ENCODE measurements around the gene DCTN3.
A peak's percentile ranks its signal among the peaks of the same experiment; 100 is the strongest.

The DCTN3 gene

DNA sequence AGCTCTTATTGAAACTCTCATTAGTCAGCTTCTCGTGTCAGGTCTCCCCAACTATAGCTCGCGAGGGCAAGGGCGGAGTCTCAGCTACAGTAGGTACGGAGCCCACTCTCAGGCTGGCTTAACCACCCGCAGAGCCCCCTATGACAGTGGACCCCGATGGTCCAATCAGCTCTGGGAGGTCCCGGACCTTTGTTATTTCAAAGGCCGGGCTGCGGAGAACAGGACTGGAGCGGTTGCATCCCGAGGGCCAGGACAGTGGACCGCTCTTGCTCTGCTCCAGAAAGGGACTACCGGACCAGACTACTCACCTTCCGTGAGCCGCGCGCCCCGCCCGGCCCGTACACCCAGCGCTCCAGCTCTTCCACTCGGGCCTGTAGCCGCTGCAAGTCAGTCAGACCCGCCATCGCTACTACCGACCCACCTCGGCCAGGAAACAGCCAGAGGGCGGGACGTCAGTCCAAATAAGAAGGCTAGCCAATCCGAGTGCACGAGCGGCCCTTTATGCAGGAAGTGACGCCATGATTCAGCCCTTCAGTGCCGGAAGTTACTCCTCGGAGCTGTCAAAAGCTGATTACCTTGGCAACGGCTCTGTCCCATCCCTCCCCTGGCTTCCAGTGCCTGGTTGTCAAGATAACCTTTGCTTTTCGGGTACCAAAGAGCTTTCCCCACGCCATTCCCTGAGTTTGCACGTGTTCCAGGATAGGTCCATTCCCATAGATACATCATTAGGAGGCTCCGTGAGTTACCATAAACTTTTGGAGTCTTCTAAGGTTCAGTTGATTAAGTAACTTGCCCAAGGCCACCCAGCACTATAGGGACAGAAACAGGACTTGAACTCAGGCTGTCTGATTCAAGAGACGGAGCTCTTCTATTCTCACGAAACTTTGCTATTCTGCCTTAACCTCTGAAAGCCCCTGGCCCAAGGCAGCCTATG lies at the start of gene DCTN3:
Gene DCTN3 (minus strand): TSS at position 435 of the 934 bp plus-strand sequence. CDS start 31 bp downstream, at position 404.
- peak; percentile 98 for DNase-seq (ENCODE audit: low spot score)

DNA sequence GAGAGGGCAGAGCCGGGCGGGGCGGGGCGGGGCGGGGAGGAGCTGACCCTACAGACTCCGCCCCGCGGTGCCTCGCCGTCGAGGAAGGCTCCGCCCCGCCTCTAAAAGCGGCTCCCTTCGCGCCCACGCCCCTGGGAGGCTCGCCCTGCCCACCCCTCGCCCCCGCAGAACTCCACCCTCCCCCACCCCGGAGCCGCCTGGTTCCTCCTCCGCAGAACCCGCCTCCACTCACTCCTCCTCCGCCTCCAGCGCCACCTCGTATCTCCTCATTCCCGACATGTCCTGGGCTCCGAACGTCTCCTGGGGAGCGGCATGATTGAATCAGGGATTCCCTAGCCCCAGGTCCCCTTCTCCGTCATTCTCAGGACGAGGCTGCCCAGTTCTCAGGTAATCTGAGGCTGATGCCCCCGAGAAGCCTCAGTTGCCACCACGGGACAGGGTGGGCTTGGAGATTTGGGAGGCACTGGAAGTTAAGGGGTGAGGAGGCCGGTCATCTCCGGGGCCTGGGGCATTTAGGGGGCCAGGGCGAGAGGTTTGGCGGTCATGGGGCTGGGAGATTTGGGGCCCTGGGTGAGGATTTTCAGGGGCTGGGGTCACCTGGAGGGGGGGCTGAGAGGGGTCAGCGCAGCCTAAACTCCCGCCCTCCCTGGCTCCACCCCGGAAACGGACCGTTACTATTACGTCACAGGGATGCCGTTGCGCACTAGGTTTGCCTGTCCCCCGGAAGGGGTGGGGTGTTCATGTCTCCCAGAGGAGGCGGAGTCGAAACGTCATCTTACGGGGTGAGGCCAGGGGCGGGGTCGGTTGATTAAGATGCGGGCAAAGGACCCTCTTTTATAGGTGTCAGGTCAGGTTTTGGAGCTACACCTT lies 45.3 kb upstream of the DCTN3 start:
- DNase-seq (ENCODE audit: low spot score) = peak; percentile 93

- DNase-seq (ENCODE audit: low spot score) = no peak
Observed at GRCh38 chr9:34665067-34665380, 44.7 kb upstream of the DCTN3 start.

DNA sequence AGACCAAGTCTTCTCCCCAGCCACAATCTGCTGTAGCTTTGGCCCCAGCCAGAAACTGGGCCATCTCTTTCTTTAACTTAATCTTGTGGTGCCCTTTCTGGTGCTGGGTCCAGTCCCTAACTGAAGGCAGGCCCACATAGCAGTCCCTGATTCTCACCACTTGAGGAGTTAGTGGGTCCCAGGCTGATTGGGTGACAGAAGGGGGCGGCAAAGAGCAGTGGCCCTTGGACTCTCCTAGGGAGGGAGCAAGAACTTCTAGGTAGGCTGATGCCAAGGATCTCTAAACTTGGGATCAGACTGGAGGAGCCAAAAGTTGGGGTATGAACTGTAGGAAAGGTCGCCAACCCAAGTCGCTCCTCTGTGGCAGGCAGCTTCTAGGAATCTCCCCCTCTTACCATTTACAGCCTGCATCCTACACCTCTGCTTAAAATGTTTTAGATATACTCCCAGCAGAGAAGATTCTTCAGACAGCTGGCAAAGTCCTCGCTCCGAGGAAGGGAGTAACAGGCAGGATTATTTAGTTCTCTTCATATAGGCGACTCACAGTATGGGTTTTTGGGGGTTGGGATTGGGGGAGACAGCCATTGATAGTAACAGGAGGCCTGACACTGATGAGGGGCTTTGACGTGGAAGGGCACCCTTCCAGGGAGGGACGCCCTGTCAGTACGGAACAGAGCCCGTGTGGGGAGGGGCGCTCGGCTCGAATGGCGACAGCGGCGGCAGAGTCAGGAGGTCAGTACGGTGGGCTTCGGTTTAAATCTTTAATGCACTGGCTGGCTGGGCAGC lies 44.2 kb upstream of the DCTN3 start:
- DNase-seq (ENCODE audit: low spot score) = peak; percentile 84

DNA sequence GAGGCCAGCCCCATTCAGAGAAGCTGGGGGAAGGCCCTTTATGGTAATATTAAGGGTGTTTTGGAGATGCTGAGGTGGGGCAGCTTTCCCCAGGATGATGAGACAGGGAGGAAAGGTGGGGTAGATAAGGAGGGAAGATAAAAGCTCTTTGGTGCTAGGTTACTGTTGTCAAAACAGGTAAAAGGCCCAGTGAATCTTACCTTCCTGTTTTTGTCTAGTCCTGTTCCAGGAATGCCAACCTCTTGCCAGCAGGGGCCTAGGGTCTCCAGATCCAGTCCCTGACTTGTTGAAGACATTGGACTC lies 43.0 kb upstream of the DCTN3 start:
- no peak for DNase-seq (ENCODE audit: low spot score)

DNA sequence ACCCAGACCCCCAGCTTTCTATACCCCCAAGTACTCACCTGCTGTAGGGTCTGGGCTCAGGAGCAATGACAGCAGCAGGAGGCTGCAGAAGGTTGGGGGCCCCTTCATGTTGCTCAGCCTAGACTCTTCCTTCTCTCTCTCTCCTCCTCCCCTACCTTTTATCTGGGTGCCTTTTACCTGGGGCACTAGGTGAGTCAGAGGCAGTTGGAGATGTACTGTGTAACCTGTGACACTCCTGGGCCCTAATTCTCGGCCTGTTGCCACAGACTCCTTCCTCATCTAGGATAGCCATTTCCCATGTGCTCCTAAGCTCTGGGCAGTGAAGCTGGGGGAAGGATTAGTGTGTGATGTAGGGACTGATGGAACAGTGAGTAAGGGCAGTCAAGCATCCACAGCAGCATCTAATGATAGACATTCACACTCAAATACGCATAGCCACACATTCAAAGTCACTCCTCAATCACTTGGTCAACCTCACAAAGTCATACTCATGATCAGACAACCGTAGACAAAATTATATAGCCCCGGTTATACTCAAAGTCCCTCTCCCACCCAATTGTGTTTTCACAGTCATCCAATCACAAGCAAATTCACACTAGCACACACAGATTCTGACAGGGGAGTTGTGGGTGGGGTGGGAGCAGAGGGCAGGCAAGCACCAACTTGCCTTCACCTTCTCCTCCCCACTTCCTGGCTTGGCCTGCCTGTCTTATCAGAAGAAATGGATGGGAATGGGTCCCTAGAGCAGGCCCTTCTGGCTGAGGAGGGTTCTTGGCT lies 42.4 kb upstream of the DCTN3 start, which contains the start of gene CCL27:
Gene CCL27 (minus strand): TSS at position 132 of the 777 bp plus-strand sequence. CDS start 24 bp downstream, at position 108.
- DNase-seq (ENCODE audit: low spot score) = no peak

- no peak for DNase-seq (ENCODE audit: low spot score)
Observed at GRCh38 chr9:34659592-34660253, 39.4 kb upstream of the DCTN3 start.

DNA sequence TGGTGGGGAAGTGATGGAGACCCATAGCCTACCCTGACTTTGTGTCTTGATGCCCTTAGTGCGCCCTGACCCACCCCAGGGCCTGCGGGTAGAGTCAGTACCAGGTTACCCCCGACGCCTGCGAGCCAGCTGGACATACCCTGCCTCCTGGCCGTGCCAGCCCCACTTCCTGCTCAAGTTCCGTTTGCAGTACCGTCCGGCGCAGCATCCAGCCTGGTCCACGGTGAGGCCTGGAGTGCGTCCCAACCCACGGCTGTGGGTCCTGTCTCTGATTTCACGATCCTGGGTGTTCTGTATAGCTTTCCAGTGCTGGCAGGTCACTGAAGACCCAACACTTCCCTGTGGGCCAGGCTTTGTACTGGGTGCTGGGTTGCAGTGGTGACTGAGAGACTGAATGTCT lies 38.2 kb upstream of the DCTN3 start:
- DNase-seq (ENCODE audit: low spot score) = no peak

GRCh38 chr9:34656992-34657391 lies 36.7 kb upstream of the DCTN3 start:
- DNase-seq (ENCODE audit: low spot score) = no peak

GRCh38 chr9:34655394-34655793 lies 35.1 kb upstream of the DCTN3 start:
- no peak for DNase-seq (ENCODE audit: low spot score)

- no peak for DNase-seq (ENCODE audit: low spot score)
Observed at GRCh38 chr9:34654323-34655051, 34.2 kb upstream of the DCTN3 start.

DNA sequence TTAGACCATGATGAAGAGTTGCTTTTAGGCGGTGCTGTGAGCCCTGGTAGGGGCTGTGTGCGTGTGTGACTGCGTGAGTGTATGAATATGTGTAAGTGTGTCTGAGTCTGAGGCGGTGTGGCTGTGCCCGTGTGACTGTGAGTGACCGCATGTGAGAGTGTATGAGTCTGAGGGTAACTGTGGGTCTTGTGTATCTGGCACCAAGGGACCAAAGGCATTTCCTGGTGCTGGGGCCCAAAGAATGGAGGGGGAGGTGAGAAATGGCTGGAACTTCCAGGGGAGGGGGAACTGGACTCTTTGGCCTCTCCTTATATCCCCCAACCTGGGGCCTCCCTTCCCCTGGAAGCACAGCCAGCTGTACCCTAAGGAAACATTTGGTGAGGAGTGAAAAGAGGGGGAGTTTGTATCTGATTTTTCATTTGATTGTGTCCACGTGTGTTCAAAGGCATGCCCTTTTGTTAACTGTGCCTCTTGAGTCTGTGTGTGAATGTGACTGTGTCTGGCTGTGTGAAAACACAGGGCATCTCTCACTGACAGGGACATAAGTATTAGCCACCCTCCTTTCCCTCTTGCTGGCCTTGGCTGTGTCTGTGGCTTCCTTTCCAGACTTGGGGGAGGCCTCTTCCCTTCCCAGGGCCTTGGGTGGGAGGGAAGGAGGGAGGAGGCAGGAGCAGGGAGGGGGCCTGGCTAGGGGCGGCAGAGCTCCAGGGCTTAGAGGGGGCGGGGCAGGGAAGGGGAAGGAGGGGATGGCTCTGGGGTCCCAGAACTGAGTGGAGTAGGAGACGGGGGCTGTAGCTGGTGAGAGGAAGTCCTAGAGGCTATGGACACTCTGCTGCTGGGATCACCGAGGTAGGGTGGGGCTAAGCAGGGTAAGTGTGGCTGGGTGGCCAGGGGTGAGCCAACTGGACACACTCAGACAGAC lies 33.1 kb upstream of the DCTN3 start:
- no peak for DNase-seq (ENCODE audit: low spot score)

GRCh38 chr9:34652602-34653000 lies 32.3 kb upstream of the DCTN3 start:
- no peak for DNase-seq (ENCODE audit: low spot score)

GRCh38 chr9:34651876-34652601 lies 31.7 kb upstream of the DCTN3 start, which contains the start of gene IL11RA:
IL11RA (plus strand) TSS chr9:34652185; CDS start chr9:34655218, 3,033 bp downstream.
- DNase-seq (ENCODE audit: low spot score) = peak; percentile 68

- DNase-seq (ENCODE audit: low spot score) = no peak
Observed at GRCh38 chr9:34651321-34651720, 31.0 kb upstream of the DCTN3 start.

- DNase-seq (ENCODE audit: low spot score) = no peak
Observed at GRCh38 chr9:34650816-34651215, 30.5 kb upstream of the DCTN3 start.

DNA sequence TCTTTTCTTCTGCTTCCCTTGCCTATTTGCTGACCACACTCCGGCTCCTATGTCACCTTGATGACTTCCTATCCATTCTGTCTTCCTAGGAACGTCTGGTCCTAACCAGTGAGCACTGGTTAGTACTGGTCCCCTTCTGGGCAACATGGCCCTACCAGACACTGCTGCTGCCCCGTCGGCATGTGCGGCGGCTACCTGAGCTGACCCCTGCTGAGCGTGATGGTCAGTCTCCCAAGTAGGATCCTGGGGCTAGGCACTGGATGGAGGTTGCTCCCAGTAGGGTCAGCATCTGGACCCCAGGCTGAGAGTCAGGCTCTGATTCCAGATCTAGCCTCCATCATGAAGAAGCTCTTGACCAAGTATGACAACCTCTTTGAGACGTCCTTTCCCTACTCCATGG lies 28.4 kb upstream of the DCTN3 start:
- DNase-seq (ENCODE audit: low spot score) = no peak

GRCh38 chr9:34647651-34648050 lies 27.4 kb upstream of the DCTN3 start:
- DNase-seq (ENCODE audit: low spot score) = peak; percentile 70

Measured in hematopoietic multipotent progenitor cell treated with erythropoietin and hydrocortisone succinate and interleukin-3 and kit ligand, for 15 days (in vitro differentiated cells).